HCT116 (cell line): ENCODE data around the gene CPED1. TPM values are rescaled to one million over a fixed set of nuclear protein-coding genes. Genes with fewer than 3 reads are reported as not detected.

Source experiments
- ATAC-seq: fragments of 200-7000 bp; cut with Tn5 transposase; 2 replicates; pipeline ENCODE4 v1.9.1; 2020; ENCODE audit warnings: mild to moderate bottlenecking, moderate library complexity
- BruUV-seq: library from RNA; stranded (reverse); fragments of 400-500 nt; replicated peaks from 2 replicates; lab custom pipeline; 2021; lab: Mats Ljungman, UMichigan
- CTCF ChIA-PET: fragments of 300-600 bp; sonication (Branson Sonifier 250); formaldehyde crosslinking; loops from one replicate; lab custom pipeline; 2021; ENCODE audit warnings: antibody characterized with exemption; lab: Charles Lee
- POLR2A ChIA-PET: fragments of 300-600, 350-600 bp; sonication (Branson Sonifier 250); formaldehyde crosslinking; loops from one replicate; lab custom pipeline; 2021; ENCODE audit warnings: antibody characterized with exemption; lab: Charles Lee
- RAD21 ChIA-PET, 2 experiments: fragments of 300-600 bp; sonication (Branson Sonifier 250); formaldehyde crosslinking; loops; one replicate each; lab custom pipeline; 2023; ENCODE audit warnings: low total read pairs in 2 of 2; ENCODE audit not compliant: uncharacterized antibody in 2 of 2, unreplicated experiment in 2 of 2, low non-redundant PET in 1 of 2; lab: Charles Lee
- DNase-seq: peaks from one replicate; pipeline ENCODE4 v3.0.0-alpha.2; 2010; ENCODE audit warnings: low read depth, low spot score
- H2AFZ ChIP-seq: fragments of 200-600 bp; shearing (Covaris generic), sonication (generic); 2 replicates; pipeline ENCODE4 v1.6.1; 2017; ENCODE audit warnings: low read depth, mixed run types, mixed read lengths, antibody characterized with exemption, low read length; ENCODE audit not compliant: poor library complexity, severe bottlenecking
- H3K27ac ChIP-seq: 2 replicates; pipeline ENCODE4 v1.5.1; 2012; ENCODE audit warnings: low read depth, low read length
- H3K27me3 ChIP-seq: fragments of 200-600 bp; sonication (generic); 2 replicates; pipeline ENCODE4 v1.6.1; 2016; ENCODE audit warnings: mixed run types, low read length, mixed read lengths; ENCODE audit not compliant: insufficient read depth
- H3K36me3 ChIP-seq, 2 experiments: fragments of 200-500 bp in 1 of 2; fragments of 200-600 bp in 1 of 2; sonication (Bioruptor generic) in 1 of 2; sonication (generic) in 1 of 2; 2 replicates each; pipeline versions ENCODE4 v1.5.1 to v1.6.1; 2014 to 2016; ENCODE audit warnings: low read length in 2 of 2, inconsistent platforms in 1 of 2, mixed read lengths in 1 of 2, mixed run types in 1 of 2; ENCODE audit not compliant: insufficient read depth in 2 of 2, control insufficient read depth in 1 of 2
- H3K4me1 ChIP-seq, 2 experiments: fragments of 200-600 bp in 1 of 2; sonication (generic) in 1 of 2; 2 replicates each; pipeline versions ENCODE4 v1.5.1 to v1.6.1; 2012 to 2017; ENCODE audit warnings: low read length in 2 of 2, inconsistent platforms in 1 of 2, mild to moderate bottlenecking in 1 of 2, mixed read lengths in 1 of 2, mixed run types in 1 of 2, moderate library complexity in 1 of 2; ENCODE audit not compliant: insufficient read depth in 2 of 2, control insufficient read depth in 1 of 2
- H3K4me2 ChIP-seq: fragments of 200-600 bp; sonication (generic); 2 replicates; pipeline ENCODE4 v1.6.1; 2017; ENCODE audit warnings: mixed run types, low read length, mixed read lengths
- H3K4me3 ChIP-seq, 2 experiments: fragments of 200-600 bp in 1 of 2; sonication (generic) in 1 of 2; replicated peaks in 1 of 2; 2 replicates each; pipeline ENCODE4 v1.5.1; 2011 to 2016; ENCODE audit warnings: low read length in 2 of 2, control low read depth in 1 of 2, low read depth in 1 of 2, mild to moderate bottlenecking in 1 of 2, mixed read lengths in 1 of 2, mixed run types in 1 of 2
- H3K79me2 ChIP-seq: fragments of 200-600 bp; sonication (generic); 2 replicates; pipeline ENCODE4 v1.6.1; 2017; ENCODE audit warnings: mild to moderate bottlenecking, mixed run types, low read length, moderate library complexity, mixed read lengths; ENCODE audit not compliant: insufficient read depth
- H3K9ac ChIP-seq: fragments of 200-600 bp; sonication (generic); 2 replicates; pipeline ENCODE4 v1.6.1; 2016; ENCODE audit warnings: low read length, mixed read lengths
- H3K9me2 ChIP-seq: fragments of 200-600 bp; sonication (generic), shearing (Covaris generic); 2 replicates; pipeline ENCODE4 v1.6.1; 2017; ENCODE audit warnings: mixed run types, mild to moderate bottlenecking, moderate library complexity; ENCODE audit not compliant: insufficient read depth
- H3K9me3 ChIP-seq, 2 experiments: fragments of 200-500 bp in 1 of 2; fragments of 200-600 bp in 1 of 2; sonication (Bioruptor generic) in 1 of 2; sonication (generic) in 1 of 2; 2 replicates each; pipeline ENCODE4 v1.6.1; 2014 to 2017; ENCODE audit warnings: low read length in 2 of 2, mixed read lengths in 2 of 2, inconsistent platforms in 1 of 2, low read depth in 1 of 2, mild to moderate bottlenecking in 1 of 2, mixed run types in 1 of 2, moderate library complexity in 1 of 2; ENCODE audit not compliant: control insufficient read depth in 1 of 2, insufficient read depth in 1 of 2
- H4K20me1 ChIP-seq: fragments of 200-600 bp; sonication (generic), shearing (Covaris generic); 2 replicates; pipeline ENCODE4 v1.6.1; 2017; ENCODE audit warnings: mixed run types, mild to moderate bottlenecking, moderate library complexity; ENCODE audit not compliant: insufficient read depth
- ATF3 ChIP-seq: IDR thresholded peaks from 2 replicates; pipeline ENCODE4 v1.6.1; 2012
- CBX3 ChIP-seq: IDR thresholded peaks from 2 replicates; pipeline ENCODE4 v1.6.1; 2012; ENCODE audit warnings: low read depth
- CEBPB ChIP-seq: IDR thresholded peaks from 2 replicates; pipeline ENCODE4 v1.6.1; 2012; ENCODE audit warnings: low read depth
- EZH2phosphoT487 ChIP-seq: fragments of 200-600 bp; IDR thresholded peaks from 2 replicates; pipeline ENCODE4 v1.6.1; 2018; ENCODE audit warnings: antibody characterized with exemption, borderline replicate concordance
- FOSL1 ChIP-seq: IDR thresholded peaks from 2 replicates; pipeline ENCODE4 v1.6.1; 2012; ENCODE audit warnings: low read depth
- JUND ChIP-seq: IDR thresholded peaks from 2 replicates; pipeline ENCODE4 v1.6.1; 2012
- POLR2A ChIP-seq: IDR thresholded peaks from 2 replicates; pipeline ENCODE4 v1.7.0; 2011; ENCODE audit warnings: borderline replicate concordance; ENCODE audit not compliant: insufficient read depth, insufficient read length; ENCODE audit errors: extremely low read depth
- POLR2AphosphoS5 ChIP-seq: IDR thresholded peaks from 2 replicates; pipeline ENCODE4 v1.6.1; 2011; ENCODE audit warnings: mild to moderate bottlenecking, low read depth, low read length, moderate library complexity
- RAD21 ChIP-seq: IDR thresholded peaks from 2 replicates; pipeline ENCODE4 v1.6.1; 2012; ENCODE audit warnings: low read depth, mild to moderate bottlenecking
- REST ChIP-seq: IDR thresholded peaks from 2 replicates; pipeline ENCODE4 v1.6.1; 2012; ENCODE audit warnings: low read depth
- SIN3A ChIP-seq: IDR thresholded peaks from 2 replicates; pipeline ENCODE4 v1.6.1; 2012; ENCODE audit warnings: low read depth
- SP1 ChIP-seq: IDR thresholded peaks from 2 replicates; pipeline ENCODE4 v1.6.1; 2012; ENCODE audit warnings: low read depth
- SRF ChIP-seq: IDR thresholded peaks from 2 replicates; pipeline ENCODE4 v1.6.1; 2012; ENCODE audit warnings: low read depth
- TCF7L2 ChIP-seq: IDR thresholded peaks from 2 replicates; pipeline ENCODE4 v1.7.0; 2011; ENCODE audit warnings: borderline replicate concordance, inconsistent platforms; ENCODE audit not compliant: insufficient read depth, insufficient read length; ENCODE audit errors: extremely low read depth
- YY1 ChIP-seq: IDR thresholded peaks from 2 replicates; pipeline ENCODE4 v1.6.1; 2011; ENCODE audit warnings: low read length, low read depth, moderate library complexity, mild to moderate bottlenecking; ENCODE audit not compliant: insufficient replicate concordance; ENCODE audit errors: extremely low read depth
- ZBTB33 ChIP-seq: IDR thresholded peaks from 2 replicates; pipeline ENCODE4 v1.6.1; 2011; ENCODE audit warnings: mild to moderate bottlenecking, low read length, moderate library complexity; ENCODE audit not compliant: insufficient replicate concordance; ENCODE audit errors: extremely low read depth
- ZFX ChIP-seq: fragments of 450-650 bp; IDR thresholded peaks from 2 replicates; pipeline ENCODE4 v1.6.1; 2017
- ZNF274 ChIP-seq: fragments of 200-500 bp; sonication (Bioruptor generic); IDR thresholded peaks from 2 replicates; pipeline ENCODE4 v1.6.1; 2014; ENCODE audit warnings: mild to moderate bottlenecking, low read depth, low read length, inconsistent platforms
- intact Hi-C: fragments of 100-400 bp; cut with micrococcal nuclease; formaldehyde crosslinking; loops from 2 replicates; pipeline ENCODE4 v1.10.0; 2022
- total RNA-seq: library from RNA; stranded (reverse); gene quantifications from one replicate; pipeline ENCODE4 v1.2.1, GENCODE V29; 2021; ENCODE audit not compliant: unreplicated experiment

CPED1 gene
- total RNA-seq, 1 experiment from 2014 or later, result 1.2 TPM

- intact Hi-C loops, result no loop called here
Observed at GRCh38 chr7:121094829-121095228, 106.3 kb downstream of the CPED1 start.

More at GRCh38 chr7:121094829-121095228, 106.3 kb downstream of the CPED1 start:
- Histone ChIP-seq H3K9ac (no peak overlapping the region), H3K4me3 (no peak overlapping the region), H3K79me2 (no peaks in the 10 kb centered on the region), H3K4me2 (no peak overlapping the region), H4K20me1 (no peaks in the 10 kb centered on the region), H2AFZ (no peak overlapping the region), H3K27ac (no peak overlapping the region), H3K27me3 (no peaks in the 10 kb centered on the region), H3K4me1 (no peaks in the 10 kb centered on the region), H3K9me3 (no peaks in the 10 kb centered on the region), H3K9me2 (no peaks in the 10 kb centered on the region), H3K36me3 (no peaks in the 10 kb centered on the region)
- no TSS peak for BruUV-seq
- ATAC-seq (no peak), DNase-seq (no peak)
- ChIA-PET CTCF (interaction anchor here (1.2 to 2.0 kb wide), 2 partner anchors 13 kb away, joined by 6 to 7 read pairs; no protein-coding TSS in a partner anchor), POLR2A (no interaction called here), RAD21 (no interaction called here)
- TF ChIP-seq ZFX (no peak), ZNF274 (no peak), SP1 (no peak), ZBTB33 (no peak), POLR2AphosphoS5 (no peak), TCF7L2 (no peak), CBX3 (no peak), RAD21 (no peak), JUND (no peak), FOSL1 (no peak), YY1 (no peak), CEBPB (no peak), SRF (no peak), POLR2A (no peak), REST (no peak), EZH2phosphoT487 (no peak), ATF3 (no peak), SIN3A (no peak)
